Suppressor macrophage treated with lipopolysaccharide for 1 hour (primary cell): ENCODE data around the gene ITGB8.

Experiments
- DNase-seq, 3 donors: peaks; one replicate each; pipeline ENCODE4 v3.0.0-alpha.2; 2020 to 2022

Gene ITGB8

GRCh38 chr7:20310301-20310700 is 20.4 kb upstream of the ITGB8 start:
- DNase-seq = peak in 2 of 3 donors; percentile 44 to 49

GRCh38 chr7:20310963-20311742 is 19.5 kb upstream of the ITGB8 start:
- DNase-seq = peak; percentile 78 to 90 (median 81)

DNA sequence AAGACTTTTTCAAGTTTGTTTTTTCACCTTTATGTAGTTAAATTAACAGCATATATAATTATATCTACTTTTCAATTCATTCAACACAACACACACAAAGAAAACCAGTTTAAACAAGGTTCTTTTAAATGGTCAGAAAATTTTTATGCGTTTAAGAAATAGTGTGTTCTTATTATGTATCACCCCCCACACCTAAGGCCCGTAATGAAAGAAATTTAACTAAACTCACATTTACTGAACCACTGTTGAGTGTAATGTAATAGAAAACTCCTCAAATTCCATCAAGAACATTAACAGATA is 19.0 kb upstream of the ITGB8 start:
- no peak for DNase-seq

GRCh38 chr7:20312562-20312961 is 18.1 kb upstream of the ITGB8 start:
- DNase-seq = no peak

- no peak for DNase-seq
These were observed 17.1 kb upstream of the ITGB8 start for GRCh38 chr7:20313626-20314025.

DNA sequence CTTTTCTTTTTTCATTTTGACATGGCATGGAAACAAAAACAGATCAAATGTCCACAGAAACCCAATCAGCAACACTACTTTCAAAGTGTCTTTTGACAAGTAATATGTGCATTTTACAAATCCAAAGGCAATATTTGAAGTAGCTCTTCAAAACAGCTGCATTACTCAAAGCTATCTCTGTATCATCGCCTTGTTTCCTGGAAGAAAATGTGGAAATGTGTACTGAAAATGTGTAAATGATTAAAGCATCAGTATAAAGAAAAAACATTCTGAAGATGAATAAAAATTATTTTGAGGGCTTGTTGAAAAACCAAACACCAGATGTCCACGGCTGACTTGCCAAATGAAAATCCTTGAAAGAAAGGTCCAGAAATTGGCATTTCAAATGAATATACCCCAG is 16.5 kb upstream of the ITGB8 start:
- no peak for DNase-seq

GRCh38 chr7:20316706-20317105 is 14.0 kb upstream of the ITGB8 start:
- no peak for DNase-seq

GRCh38 chr7:20317413-20317812 is 13.3 kb upstream of the ITGB8 start:
- DNase-seq = peak in 2 of 3 donors; percentile 44 to 58

DNA sequence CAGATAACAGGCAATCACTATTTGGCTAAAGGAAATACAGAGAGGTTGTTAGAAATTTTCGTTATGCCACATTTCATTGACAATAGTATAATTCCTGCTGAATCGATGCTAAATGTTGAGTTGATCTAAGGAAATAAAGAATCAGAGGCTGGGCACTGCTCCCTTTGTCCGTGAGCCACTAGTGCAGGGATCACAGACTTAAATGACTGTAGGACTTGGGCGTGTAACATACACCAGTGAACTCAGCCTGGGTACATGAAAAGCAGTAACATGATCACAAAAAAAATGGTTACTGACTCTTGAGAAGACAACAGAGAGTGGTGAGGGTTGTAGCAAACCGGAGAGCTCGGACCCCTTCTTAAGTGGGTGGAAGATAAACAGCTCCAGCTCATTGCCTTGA is 11.8 kb upstream of the ITGB8 start:
- DNase-seq = no peak

- no peak for DNase-seq
These were observed 10.4 kb upstream of the ITGB8 start for GRCh38 chr7:20320322-20320721.

DNA sequence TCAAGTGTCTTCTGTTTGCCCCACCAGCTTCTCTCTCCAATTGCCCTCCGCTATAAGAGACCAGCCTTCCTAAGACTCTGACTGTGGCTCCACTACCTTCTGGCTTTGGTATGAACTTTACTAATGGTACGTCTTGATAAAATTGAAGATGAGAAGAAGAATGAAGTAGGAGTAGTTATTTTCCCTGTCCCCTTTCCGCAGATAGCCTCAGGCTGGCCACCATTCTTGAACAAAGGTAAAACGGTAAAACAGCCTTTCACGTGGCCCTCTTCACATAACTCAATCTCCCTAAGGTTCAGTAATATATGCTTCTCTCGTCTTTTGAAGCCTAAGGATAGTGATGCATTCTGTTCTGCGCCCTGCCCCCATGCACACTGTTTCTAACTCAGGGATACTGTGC is 9.9 kb upstream of the ITGB8 start:
- DNase-seq = no peak

DNA sequence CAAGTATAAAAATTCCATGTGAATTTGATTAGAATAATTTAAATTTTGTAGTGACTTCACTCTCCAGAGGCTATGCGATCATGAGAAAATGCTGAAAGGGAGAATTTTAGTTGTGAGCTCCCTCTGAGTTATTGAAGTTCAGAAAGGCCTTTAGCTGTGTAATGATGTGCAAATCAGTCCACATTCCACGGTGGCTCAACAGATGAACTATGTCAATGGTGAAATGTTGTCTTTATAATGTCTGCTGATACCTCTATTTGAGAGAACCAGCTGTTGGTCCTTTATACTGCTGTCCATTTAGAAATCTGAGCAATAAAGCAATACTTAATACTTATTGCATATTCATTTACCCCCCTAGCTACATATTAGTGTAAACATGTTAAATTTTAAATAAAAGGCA is 7.1 kb upstream of the ITGB8 start:
- DNase-seq = no peak

DNA sequence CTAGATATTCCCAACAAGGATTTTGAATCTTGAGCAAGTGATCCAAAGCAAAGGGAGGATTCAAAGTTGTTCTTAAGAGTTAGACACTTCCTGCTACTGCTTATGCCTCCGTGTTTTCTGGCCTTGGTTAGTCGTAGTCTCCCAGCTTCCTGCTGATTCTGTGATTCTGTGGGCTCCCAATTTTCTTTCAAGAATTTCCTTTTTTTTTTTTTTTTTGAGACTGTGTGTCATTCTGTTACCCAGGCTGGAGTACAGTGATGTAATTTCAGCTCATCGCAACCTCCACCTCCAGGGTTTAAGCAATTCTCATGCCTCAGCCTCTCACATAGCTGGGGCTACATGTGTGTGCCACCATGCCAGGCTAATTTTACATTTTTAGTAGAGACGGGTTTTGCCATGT is 4.4 kb upstream of the ITGB8 start:
- DNase-seq = peak; percentile 68 to 83 (median 80)

GRCh38 chr7:20327055-20327454 is 3.6 kb upstream of the ITGB8 start:
- DNase-seq = no peak

- DNase-seq = no peak
These were observed 2.7 kb upstream of the ITGB8 start for GRCh38 chr7:20328027-20328426.

- no peak for DNase-seq
These were observed 2.0 kb upstream of the ITGB8 start for GRCh38 chr7:20328692-20329091.

DNA sequence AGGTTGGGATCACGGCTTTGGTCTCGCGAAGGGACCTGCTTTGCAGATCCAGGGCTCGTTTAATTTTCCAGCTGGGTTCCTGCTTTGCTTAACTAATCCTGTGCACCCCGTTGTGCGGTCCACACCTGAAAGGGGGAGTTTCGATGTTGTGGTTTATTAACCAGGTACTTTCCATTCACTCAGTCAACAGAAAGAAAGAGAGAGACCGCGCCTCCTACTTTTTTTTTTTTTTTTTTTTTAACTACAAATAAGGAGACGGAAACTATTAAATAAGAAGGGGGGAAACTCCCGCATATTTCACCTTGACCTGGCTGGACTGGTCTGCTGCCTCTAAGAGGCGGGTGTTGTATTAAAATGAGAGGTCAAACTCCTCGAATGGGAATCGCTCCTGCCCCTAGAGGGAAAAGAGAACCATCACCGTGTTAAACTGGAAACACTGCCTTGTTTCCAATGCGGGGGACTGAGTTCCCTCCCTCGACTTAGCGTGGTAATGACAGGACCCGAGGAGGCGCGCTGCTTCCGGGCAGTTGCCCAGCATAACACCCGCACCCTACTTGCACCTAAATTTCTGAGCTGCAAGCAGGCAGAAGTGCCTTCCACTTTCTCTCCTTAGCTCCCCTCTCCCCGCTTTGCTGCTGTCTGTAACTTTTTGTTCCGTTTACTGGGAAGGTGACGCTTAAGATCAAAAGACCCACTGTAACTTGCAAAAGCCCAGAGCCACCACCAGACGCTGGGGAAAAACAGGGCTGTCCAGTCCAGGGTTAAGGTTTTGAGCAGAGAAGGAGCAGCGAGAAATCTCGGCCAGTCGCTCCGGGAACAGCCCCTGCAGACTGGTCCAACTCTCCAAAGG is 1.1 kb upstream of the ITGB8 start:
- peak; percentile 87 to 92 (median 88) for DNase-seq

DNA sequence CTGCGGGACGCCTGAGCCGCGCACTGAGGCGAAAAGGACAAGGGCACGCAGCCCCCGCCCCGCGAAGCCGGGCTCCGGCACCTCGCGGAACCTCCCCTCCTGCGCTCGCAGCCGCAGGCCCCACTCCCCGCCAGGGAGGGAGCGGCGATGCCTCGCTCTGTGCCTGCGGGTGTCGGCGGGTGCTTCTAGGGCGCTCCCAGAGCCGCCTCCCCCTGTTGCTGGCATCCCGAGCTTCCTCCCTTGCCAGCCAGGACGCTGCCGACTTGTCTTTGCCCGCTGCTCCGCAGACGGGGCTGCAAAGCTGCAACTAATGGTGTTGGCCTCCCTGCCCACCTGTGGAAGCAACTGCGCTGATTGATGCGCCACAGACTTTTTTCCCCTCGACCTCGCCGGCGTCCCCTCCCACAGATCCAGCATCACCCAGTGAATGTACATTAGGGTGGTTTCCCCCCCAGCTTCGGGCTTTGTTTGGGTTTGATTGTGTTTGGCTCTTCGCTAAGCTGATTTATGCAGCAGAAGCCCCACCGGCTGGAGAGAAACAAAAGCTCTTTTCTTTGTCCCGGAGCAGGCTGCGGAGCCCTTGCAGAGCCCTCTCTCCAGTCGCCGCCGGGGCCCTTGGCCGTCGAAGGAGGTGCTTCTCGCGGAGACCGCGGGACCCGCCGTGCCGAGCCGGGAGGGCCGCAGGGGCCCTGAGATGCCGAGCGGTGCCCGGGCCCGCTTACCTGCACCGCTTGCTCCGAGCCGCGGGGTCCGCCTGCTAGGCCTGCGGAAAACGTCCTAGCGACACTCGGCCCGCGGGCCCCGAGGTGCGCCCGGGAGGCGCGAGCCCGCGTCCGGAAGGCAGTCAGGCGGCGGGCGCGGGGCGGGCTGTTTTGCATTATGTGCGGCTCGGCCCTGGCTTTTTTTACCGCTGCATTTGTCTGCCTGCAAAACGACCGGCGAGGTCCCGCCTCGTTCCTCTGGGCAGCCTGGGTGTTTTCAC is 519 bp downstream of the ITGB8 start:
- DNase-seq = peak; percentile 67 to 78 (median 77)

DNA sequence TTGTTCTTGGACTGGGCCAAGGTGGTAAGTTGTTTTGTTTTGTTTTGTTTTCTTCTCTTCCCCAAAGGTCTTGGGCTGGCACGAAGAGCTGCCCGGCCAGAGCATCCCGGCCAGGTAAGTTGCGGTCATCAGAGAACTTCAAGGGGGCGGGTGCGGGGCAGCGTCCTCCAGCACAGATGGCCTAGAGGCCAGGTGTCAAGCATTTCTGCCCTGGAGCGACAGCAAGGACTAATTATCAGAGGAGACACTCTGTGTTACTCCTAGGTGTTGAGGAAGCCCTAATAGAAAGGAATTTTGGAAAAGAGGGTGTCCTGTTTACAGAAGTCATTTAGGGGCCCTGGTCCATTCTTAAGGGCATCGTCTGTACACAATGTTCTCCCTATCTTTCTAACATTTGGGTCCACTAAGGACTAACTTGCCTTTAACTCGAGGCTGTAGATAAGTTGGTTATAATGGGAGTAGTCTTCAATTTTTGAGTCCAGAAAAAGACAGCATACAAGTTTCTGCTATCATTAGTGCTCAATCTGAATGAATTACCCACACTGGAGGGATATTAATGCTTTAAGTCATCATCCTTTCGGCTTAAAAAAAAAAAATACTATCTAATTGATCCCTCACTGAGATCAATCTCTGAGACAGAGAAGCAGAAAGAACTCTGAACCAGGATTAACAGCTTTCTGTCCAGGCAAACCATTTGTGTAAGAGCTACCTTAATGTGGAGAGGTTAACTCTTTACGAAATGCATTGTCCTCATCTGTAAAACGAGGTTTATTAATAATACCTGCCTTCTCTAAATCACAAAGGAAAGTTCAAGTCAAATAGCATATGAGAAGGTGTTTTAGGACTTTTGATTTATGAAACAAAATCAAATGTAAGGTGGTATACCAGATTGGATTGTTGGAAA is 1.5 kb downstream of the ITGB8 start:
- no peak for DNase-seq

GRCh38 chr7:20338285-20338684 is 7.6 kb downstream of the ITGB8 start:
- DNase-seq = no peak

- no peak for DNase-seq
These were observed 10.1 kb downstream of the ITGB8 start for GRCh38 chr7:20340839-20341238.

DNA sequence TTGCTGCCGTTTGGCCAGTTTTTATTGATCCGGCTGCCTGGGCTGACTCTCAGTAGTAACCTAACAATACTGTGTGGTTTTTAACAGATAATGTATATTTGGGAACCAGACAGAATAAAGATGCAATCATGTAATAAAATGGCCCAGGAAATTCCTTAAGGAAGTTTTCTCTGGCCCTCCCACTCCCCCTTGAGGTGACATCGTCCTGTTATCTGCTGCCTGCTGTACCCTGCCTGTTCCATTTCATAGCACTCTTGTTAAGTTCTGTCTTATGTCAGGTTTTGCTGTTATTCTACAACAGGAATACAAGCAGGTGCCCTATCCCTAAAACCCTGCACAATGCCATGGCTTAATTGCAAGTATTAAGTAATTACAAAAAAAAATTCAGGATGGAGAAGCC is 12.5 kb downstream of the ITGB8 start:
- DNase-seq = peak; percentile 38 to 55 (median 48)
